ENCODE results near the gene CITED1.
"Not testable (repeated sequence)": the region's sequence is repeated elsewhere in the genome, so short reads cannot be mapped to it uniquely, and the experiment has no call there.

Gene CITED1

DNA sequence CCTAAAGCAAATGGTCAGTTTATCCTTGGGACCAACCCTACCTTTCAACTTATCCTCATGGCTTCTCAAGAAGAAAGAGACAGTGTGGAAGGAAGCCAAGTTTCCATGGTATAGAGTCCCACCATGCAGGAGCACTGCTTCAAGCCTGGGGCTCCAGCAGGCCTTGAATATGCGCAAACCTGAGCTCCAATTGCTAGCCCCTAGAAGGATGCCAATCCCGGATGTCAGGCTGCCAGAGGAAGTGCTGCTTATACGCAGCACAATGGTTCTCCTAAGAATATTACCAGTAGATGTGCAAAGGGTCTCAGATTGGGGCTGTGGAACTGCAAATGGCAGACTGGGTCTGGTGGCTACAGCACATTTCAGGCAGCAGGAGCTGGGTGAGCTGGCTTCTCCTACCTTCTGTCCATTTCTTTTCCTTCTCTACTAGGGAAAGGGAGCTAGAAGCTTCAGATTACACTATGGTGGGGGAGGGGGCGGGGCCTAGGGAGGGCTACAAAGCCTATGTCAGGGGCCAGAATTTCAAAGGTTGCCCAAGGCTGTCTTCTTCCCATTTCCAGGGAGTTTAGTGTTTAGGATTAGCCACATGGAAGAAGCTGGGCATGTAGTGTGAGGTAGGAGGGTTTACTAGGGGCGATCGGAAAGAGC lies 40.7 kb upstream of the CITED1 start:
- no peak for DNase-seq (ENCODE audit: low read depth)
- TF ChIP-seq, protein P1, sequence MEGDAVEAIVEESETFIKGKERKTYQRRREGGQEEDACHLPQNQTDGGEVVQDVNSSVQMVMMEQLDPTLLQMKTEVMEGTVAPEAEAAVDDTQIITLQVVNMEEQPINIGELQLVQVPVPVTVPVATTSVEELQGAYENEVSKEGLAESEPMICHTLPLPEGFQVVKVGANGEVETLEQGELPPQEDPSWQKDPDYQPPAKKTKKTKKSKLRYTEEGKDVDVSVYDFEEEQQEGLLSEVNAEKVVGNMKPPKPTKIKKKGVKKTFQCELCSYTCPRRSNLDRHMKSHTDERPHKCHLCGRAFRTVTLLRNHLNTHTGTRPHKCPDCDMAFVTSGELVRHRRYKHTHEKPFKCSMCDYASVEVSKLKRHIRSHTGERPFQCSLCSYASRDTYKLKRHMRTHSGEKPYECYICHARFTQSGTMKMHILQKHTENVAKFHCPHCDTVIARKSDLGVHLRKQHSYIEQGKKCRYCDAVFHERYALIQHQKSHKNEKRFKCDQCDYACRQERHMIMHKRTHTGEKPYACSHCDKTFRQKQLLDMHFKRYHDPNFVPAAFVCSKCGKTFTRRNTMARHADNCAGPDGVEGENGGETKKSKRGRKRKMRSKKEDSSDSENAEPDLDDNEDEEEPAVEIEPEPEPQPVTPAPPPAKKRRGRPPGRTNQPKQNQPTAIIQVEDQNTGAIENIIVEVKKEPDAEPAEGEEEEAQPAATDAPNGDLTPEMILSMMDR (conservative IDR thresholded peaks at IDR 0.05; ENCODE audit: low read depth, low read length), result no peak
- no peak overlapping the region for H3K4me3 ChIP-seq (ENCODE audit: low read length)

DNA sequence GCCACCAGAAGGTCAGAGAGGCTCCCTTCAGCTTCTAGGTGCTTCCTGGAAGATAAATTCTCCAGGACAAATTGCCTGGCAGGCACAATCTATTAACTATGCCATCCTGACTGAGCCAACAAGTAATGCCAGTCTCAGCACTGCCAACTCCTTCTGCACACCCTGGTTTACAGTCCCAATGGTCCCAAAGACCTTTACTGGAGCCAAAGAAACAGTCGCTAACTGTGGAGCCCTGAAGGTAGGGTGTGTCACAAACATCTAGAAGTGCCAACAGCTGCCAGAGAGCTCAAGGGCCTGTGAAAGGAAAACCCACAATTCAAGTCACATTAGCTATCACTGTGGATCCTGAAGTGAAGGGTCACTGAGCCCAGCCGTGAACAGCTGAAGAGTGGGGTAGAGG lies 34.9 kb upstream of the CITED1 start:
- DNase-seq (ENCODE audit: low read depth), result no peak
- no peak overlapping the region for H3K4me3 ChIP-seq (ENCODE audit: low read length)
- TF ChIP-seq, protein P1 (conservative IDR thresholded peaks at IDR 0.05; ENCODE audit: low read depth, low read length), result no peak

- TF ChIP-seq, protein P1 (conservative IDR thresholded peaks at IDR 0.05; ENCODE audit: low read depth, low read length), result no peak
- no peak for DNase-seq (ENCODE audit: low read depth)
- H3K4me3 ChIP-seq (ENCODE audit: low read length), result no peak overlapping the region
Observed at GRCh38 chrX:72340041-72340440, 34.3 kb upstream of the CITED1 start.

GRCh38 chrX:72330131-72330530 lies 24.4 kb upstream of the CITED1 start:
- no peak overlapping the region for H3K4me3 ChIP-seq (ENCODE audit: low read length)
- TF ChIP-seq, protein P1 (conservative IDR thresholded peaks at IDR 0.05; ENCODE audit: low read depth, low read length), result no peak
- DNase-seq (ENCODE audit: low read depth), result no peak

- no peak overlapping the region for H3K4me3 ChIP-seq (ENCODE audit: low read length)
- TF ChIP-seq, protein P1 (conservative IDR thresholded peaks at IDR 0.05; ENCODE audit: low read depth, low read length), result no peak
Observed at GRCh38 chrX:72326605-72327300, 21.0 kb upstream of the CITED1 start.

DNA sequence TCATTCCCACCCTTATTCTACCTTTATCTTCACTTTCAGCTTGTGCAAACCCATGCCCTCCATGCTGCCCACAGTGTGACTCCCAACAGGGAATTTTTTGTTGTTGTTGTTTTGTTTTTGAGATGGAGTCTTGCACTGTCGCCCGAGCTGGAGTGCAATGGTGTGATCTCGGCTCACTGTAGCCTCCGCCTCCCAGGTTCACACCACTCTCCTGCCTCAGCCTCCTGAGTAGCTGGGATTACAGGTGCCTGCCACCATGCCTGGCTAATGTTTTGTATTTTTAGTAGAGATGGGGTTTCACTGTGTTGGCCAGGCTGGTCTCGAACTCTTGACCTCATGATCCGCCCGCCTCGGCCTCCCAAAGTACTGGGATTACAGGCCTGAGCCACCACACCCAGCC lies 13.9 kb upstream of the CITED1 start:
- not testable (repeated sequence) for DNase-seq (ENCODE audit: low read depth); H3K4me3 ChIP-seq (ENCODE audit: low read length)

More at GRCh38 chrX:72326605-72327300, 21.0 kb upstream of the CITED1 start:
- DNase-seq (ENCODE audit: low read depth), result no peak

DNA sequence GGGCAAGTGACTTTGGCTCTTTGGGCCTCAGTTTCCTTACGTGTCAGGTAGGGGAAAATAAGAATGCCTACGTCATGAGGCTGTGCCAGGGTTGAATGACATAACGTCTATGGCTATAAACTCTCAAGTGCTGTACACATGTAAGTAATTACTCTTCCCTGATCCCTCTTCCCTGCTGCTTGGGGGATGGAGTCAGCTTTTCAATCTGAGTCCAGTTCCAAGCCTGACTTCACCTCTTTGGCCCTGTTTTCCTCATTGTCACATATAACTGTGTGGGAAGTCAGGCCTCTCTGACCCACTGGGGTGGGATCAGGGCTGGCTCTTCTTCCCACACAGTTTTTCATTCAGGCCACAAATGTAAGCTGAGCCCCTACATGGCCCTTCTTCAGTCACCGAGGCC lies 11.4 kb upstream of the CITED1 start:
- TF ChIP-seq, protein P1 (conservative IDR thresholded peaks at IDR 0.05; ENCODE audit: low read depth, low read length), result no peak
- no peak for DNase-seq (ENCODE audit: low read depth)
- no peak overlapping the region for H3K4me3 ChIP-seq (ENCODE audit: low read length)

Measured in retinal pigment epithelial cell (primary cell).